ENCODE measurements around the gene ERLIN1. TPM values are rescaled to one million over a fixed set of nuclear protein-coding genes. Genes with fewer than 3 reads are reported as not detected.

The ERLIN1 gene
- total RNA-seq, 2 experiments from 2014 or later = 12.6 to 14.4 TPM

DNA sequence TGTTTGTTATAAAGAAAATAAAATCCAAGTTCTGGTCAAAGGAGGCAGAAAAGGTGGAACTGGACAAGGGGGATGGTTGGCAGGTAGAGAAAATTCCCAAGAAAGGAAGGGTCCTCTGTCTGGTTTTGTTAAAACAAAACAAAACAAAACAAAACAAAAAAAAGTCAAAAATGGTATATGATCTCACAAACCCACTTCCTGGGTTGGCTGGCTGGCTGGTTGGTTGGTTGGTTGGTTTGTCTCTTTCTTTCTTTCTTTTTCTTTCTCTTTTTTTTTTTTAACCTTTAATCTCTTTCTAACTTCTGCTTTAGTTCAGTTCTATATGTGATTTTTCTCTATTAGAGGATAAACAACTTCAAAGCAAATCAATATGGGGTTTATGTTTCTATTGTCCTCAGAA lies 63.0 kb downstream of the ERLIN1 start:
- peaks cover 15% of the 10 kb centered on the region for H3K4me1 Mint-ChIP-seq
- H3K27ac Mint-ChIP-seq = peak overlapping the region; percentile 13
- CTCF ChIA-PET = interaction anchor here (1.2 kb wide), 1 partner anchor 8 kb away, joined by 3 read pairs; no protein-coding TSS in a partner anchor
- POLR2A ChIA-PET = no interaction called here
- peaks cover 14% of the 10 kb centered on the region for H3K27me3 Mint-ChIP-seq
- DNase-seq = peak; percentile 28
- H3K36me3 Mint-ChIP-seq (ENCODE audit: low read depth) = no peaks in the 10 kb centered on the region
- peak overlapping the region; percentile 33 for H3K4me3 Mint-ChIP-seq
- no peaks in the 10 kb centered on the region for H3K9me3 Mint-ChIP-seq

DNA sequence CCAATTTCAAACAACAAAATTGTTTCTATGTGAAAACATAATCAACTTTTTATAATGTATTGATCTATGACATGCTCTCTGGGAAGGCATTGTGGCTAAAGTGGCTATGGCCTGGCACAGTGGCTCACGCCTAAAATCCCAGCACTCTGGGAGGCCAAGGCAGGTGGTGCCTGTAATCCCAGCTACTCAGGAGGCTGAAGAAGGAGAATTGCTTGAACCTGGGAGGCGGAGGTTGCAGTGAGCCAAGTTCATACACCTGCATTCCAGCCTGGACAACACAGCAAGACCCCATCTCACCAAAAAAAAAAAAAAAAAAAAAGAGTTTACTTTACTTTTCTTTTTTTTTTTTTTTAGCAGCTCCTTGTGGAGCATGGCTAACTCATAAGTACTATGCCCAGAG lies 65.3 kb downstream of the ERLIN1 start:
- Mint-ChIP-seq H3K4me1 (peaks cover 15% of the 10 kb centered on the region), H3K36me3 (ENCODE audit: low read depth) (no peaks in the 10 kb centered on the region), H3K27me3 (peaks cover 20% of the 10 kb centered on the region), H3K9me3 (no peaks in the 10 kb centered on the region), H3K4me3 (no peak overlapping the region), H3K27ac (no peak overlapping the region)
- POLR2A ChIA-PET = no interaction called here
- no peak for DNase-seq
- CTCF ChIA-PET = interaction anchor here (1.1 kb wide), 1 partner anchor 75 kb away, joined by 5 read pairs; no protein-coding TSS in a partner anchor

DNA sequence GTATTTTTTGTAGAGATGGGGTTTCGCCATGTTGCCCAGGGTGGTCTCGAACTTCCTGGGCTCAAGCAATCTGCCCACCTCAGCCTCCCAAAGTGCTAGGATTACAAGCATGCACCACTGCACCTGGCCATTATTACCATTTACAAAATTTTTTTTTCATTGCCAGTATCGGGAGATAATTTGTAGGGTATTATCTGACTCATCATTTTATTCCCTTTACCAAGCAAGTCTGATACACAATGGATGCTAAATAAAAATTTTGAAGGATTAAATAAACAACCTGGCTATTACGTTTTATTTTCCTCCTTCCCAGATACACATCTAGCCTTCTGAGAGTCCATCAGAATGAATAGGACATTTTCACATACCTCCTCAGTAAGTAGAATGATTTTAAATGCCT lies 66.1 kb downstream of the ERLIN1 start:
- ChIA-PET POLR2A (no interaction called here), CTCF (interaction anchor here (1.1 kb wide), 1 partner anchor 75 kb away, joined by 5 read pairs; no protein-coding TSS in a partner anchor)
- peaks cover 23% of the 10 kb centered on the region for H3K27me3 Mint-ChIP-seq
- no peak overlapping the region for H3K4me3 Mint-ChIP-seq
- no peak overlapping the region for H3K27ac Mint-ChIP-seq
- H3K9me3 Mint-ChIP-seq = no peaks in the 10 kb centered on the region
- no peak for DNase-seq
- no peaks in the 10 kb centered on the region for H3K36me3 Mint-ChIP-seq (ENCODE audit: low read depth)
- H3K4me1 Mint-ChIP-seq = peaks cover 15% of the 10 kb centered on the region

DNA sequence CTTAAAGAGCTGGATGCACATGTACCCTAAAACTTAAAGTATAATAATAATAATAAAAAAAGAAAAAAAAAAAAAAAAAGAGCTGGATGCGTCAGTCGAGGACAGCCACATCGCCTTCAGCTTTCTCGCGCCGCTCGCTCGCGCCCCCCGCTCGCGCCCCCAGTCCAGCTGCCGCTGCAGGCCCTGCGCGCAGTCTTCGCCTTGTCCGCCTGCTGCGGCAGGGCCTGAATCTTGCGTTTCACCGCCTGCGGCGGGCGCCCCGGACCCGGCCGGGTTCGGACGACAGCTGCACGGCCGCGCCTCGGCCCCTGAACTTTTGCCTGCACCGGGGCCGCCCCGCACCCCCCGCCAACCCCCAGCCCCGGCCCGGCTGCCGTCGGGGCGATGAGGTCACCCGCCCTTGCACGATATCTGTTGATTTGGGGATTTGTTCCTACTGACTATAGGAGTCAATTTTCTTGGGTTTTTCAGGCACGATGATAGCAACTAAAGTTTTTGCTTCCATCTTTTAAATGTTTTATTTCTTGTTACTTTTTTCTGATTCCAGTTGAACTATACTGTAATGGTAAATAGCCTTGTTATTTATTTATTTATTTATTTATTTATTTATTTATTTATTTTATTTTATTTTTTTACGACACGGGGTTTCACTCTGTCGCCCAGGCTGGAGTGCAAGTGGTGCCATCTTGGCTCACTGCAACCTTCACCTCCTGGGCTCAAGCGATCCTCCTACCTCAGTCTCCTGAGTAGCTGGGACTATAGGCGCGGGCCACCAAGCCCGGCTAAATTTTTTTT lies 70.7 kb downstream of the ERLIN1 start:
- H3K36me3 Mint-ChIP-seq (ENCODE audit: low read depth) = no peaks in the 10 kb centered on the region
- peaks cover 22% of the 10 kb centered on the region for H3K27me3 Mint-ChIP-seq
- H3K27ac Mint-ChIP-seq = no peak overlapping the region
- POLR2A ChIA-PET = no interaction called here
- DNase-seq = no peak
- peaks cover 3% of the 10 kb centered on the region for H3K4me1 Mint-ChIP-seq
- no peak overlapping the region for H3K4me3 Mint-ChIP-seq
- no peaks in the 10 kb centered on the region for H3K9me3 Mint-ChIP-seq
- CTCF ChIA-PET = no interaction called here

DNA sequence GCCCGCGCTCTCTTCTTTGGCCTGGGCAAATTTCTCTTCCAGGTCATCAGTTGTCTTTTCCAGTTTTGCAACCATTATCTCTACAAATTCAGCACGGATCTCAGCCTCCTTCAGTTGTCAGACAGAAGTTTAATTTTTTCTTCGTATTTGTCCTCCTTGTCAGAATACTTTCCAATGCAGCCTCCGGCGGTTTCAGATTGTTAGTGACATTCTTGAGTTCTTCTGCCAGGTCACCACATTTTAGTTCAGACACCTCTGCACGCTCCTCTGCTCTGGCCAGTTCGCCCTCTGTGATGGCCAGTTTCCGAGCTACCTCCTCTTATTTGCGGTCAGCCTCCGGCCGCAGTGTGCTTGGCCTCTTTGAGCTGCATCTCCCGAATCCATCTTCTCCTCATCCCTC lies 71.4 kb downstream of the ERLIN1 start:
- ChIA-PET CTCF (no interaction called here), POLR2A (no interaction called here)
- Mint-ChIP-seq H3K4me3 (no peak overlapping the region), H3K4me1 (peaks cover 3% of the 10 kb centered on the region), H3K9me3 (no peaks in the 10 kb centered on the region), H3K27ac (no peak overlapping the region), H3K36me3 (ENCODE audit: low read depth) (no peaks in the 10 kb centered on the region), H3K27me3 (peaks cover 24% of the 10 kb centered on the region)
- no peak for DNase-seq

DNA sequence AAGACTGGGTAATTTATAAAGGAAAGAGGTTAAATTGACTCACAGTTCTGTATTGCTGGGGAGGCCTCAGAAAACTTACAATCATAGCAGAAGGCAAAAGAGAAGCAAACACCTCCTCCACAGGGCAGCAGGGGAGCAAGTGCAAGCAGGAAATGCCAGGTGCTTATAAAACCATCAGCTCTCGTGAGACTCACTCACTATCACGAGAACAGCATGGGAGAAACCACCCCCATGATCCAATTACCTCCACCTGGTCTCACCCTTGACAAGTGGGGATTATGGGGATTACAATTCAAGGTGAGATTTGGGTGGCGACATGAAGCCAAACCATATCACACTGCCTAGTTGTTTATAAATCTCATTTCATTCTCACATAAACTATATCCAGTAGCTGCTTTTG lies 76.2 kb downstream of the ERLIN1 start:
- H3K27me3 Mint-ChIP-seq = peaks cover 21% of the 10 kb centered on the region
- no peak overlapping the region for H3K4me3 Mint-ChIP-seq
- no peak for DNase-seq
- no peak overlapping the region for H3K27ac Mint-ChIP-seq
- no peaks in the 10 kb centered on the region for H3K36me3 Mint-ChIP-seq (ENCODE audit: low read depth)
- H3K9me3 Mint-ChIP-seq = no peaks in the 10 kb centered on the region
- ChIA-PET POLR2A (no interaction called here), CTCF (no interaction called here)
- H3K4me1 Mint-ChIP-seq = peaks cover 3% of the 10 kb centered on the region

DNA sequence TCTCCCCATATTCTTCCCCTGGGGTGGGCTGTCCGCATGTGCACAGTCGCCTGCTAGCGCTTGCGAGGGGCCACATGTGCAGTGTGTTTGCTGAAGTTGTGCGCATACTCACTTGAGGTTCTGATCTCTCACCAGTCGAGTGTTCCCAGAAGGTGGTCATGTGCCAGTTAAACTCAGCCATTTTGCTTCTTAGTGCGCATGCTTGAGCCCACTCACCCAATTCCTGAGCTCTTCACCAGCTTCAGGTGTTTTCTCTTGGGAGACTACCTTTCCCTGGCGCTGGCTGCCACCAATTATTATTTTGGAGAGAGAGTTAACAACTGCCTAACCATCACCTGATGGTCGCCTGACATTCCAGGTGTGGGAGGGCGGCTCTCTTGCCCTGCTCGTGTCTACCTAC lies 79.0 kb downstream of the ERLIN1 start:
- POLR2A ChIA-PET = no interaction called here
- CTCF ChIA-PET = no interaction called here

DNA sequence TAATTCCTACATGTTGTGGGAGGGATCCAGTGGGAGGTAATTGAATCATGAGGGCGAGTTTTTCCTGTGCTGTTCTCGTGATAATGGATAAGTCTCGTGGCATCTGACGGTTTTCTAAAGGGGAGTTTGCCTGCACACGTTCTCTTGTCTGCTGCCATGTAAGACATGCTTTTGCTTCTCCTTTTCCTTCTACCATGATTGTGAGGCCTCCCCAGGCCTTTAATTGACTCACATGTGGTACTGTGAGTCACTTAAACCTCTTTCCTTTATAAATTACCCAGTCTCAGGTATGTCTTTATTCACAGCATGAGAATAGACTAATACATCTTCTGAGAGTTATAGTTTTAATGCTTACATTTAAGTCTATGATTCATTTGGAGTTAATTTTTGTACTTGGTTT lies 81.5 kb downstream of the ERLIN1 start:
- H3K27ac Mint-ChIP-seq = no peak overlapping the region
- ChIA-PET POLR2A (no interaction called here), CTCF (no interaction called here)
- H3K4me3 Mint-ChIP-seq = no peak overlapping the region
- H3K36me3 Mint-ChIP-seq (ENCODE audit: low read depth) = no peaks in the 10 kb centered on the region
- H3K9me3 Mint-ChIP-seq = no peaks in the 10 kb centered on the region
- no peaks in the 10 kb centered on the region for H3K4me1 Mint-ChIP-seq
- no peak for DNase-seq
- peaks cover 42% of the 10 kb centered on the region for H3K27me3 Mint-ChIP-seq

More for the DNA sequence above, 79.0 kb downstream of the ERLIN1 start:
- Mint-ChIP-seq H3K4me1 (no peaks in the 10 kb centered on the region), H3K27ac (no peak overlapping the region), H3K36me3 (ENCODE audit: low read depth) (no peaks in the 10 kb centered on the region), H3K4me3 (no peak overlapping the region), H3K9me3 (no peaks in the 10 kb centered on the region), H3K27me3 (peaks cover 32% of the 10 kb centered on the region)
- DNase-seq = no peak

DNA sequence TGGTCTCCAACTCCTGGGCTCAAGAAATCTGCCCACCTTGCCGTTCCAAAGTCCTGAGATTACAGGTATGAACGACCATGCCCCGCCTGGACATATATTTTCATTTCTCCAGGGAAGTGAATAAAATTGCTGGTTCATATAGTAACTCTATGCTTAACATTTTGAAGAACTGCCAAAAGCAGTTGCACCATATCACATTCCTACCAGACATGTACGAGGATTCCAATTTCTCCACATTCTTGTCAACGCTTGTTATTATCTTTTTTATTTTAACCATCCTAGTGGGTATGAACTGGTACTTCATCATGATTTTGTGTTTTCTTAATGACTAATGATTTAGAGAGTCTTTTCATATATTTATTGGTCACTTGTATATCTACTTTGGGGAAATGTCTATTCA lies 82.2 kb downstream of the ERLIN1 start:
- Mint-ChIP-seq H3K27ac (no peak overlapping the region), H3K36me3 (ENCODE audit: low read depth) (no peaks in the 10 kb centered on the region), H3K27me3 (peaks cover 42% of the 10 kb centered on the region), H3K4me3 (no peak overlapping the region), H3K9me3 (no peaks in the 10 kb centered on the region), H3K4me1 (no peaks in the 10 kb centered on the region)
- POLR2A ChIA-PET = no interaction called here
- CTCF ChIA-PET = no interaction called here
- no peak for DNase-seq

DNA sequence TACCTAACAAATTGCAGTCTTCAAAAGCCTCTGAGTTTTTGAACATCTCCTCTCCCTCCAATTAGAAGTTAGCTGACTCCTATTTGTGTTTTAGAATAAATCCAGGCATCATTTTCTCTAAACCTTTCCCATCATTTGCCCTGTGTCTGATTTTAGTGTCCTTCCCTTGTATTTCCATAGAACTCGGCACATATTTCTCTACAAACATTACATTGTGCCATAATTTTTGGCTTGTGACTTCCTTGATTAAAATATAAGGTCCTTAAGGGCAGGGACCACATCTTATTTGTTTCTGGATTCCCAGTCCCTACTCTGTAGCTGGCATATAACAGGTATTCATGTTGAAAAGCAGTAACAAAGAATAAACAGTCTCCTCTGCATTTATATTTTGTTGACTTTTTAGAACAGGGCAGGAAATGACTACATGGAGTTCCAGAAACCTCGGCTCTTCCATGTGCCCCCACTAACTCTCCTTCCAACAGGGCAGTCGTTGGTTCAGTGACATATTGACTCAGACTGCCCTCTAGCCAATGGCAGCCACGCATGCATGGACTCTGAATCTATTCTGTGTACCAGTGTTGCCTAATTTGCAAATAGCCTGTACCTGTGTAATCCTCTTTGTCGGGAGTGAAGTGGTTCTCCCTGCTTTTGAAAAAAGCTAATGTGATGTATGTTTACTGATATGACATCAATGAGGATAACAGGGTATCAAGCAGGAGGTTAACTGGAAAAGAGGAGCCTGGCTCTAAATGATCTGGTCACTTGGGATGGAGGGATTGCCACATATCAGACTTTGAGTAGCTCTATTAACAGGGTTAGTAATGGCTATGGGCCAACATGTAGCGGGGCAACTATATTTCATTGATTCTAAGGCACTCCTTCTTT lies 84.4 kb downstream of the ERLIN1 start:
- POLR2A ChIA-PET = no interaction called here
- Mint-ChIP-seq H3K36me3 (ENCODE audit: low read depth) (no peaks in the 10 kb centered on the region), H3K27me3 (peaks cover 48% of the 10 kb centered on the region), H3K27ac (no peak overlapping the region), H3K4me1 (no peaks in the 10 kb centered on the region), H3K4me3 (no peak overlapping the region), H3K9me3 (no peaks in the 10 kb centered on the region)
- no peak for DNase-seq
- CTCF ChIA-PET = no interaction called here

DNA sequence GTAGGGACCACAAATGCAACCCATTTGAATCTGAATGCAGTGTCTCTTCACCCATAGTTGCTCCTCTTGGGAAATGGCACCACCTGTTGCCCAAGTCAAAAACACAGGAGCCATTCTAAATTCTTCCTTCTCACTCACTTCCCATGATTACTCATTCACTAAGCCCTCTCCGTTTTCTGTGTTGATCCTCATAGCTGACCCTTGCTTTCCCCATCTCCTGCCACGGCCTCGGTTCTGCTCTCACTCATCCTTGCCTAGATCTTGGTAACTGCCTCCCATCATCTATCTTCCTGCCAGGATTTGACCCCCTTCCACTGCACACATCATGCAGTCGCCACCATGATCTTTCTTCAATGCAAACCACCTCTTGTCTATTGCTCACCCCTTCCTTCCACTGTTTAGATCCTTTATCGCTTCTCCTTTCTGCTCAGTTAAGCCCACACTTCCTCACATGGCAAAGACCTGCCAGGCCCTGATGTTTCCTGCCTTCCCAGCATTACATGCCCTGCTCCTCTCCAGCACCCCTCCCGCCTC lies 85.1 kb downstream of the ERLIN1 start:
- Mint-ChIP-seq H3K27me3 (peaks cover 51% of the 10 kb centered on the region), H3K9me3 (no peaks in the 10 kb centered on the region), H3K36me3 (ENCODE audit: low read depth) (no peaks in the 10 kb centered on the region), H3K4me3 (no peak overlapping the region), H3K4me1 (no peaks in the 10 kb centered on the region), H3K27ac (no peak overlapping the region)
- CTCF ChIA-PET = no interaction called here
- no peak for DNase-seq
- POLR2A ChIA-PET = no interaction called here

Data from activated CD4-positive, alpha-beta memory T cell treated with anti-CD3 and anti-CD28 coated beads, Interleukin-2, amount 10 ng/mL, durations not matched to agents 7 days and 5 days (primary cell).